ENCODE results near the gene METTL21C. TPM values are rescaled to one million over a fixed set of nuclear protein-coding genes. Genes with fewer than 3 reads are reported as not detected.

METTL21C gene
- total and polyA plus RNA-seq, 9 donors = 14.6 to 50.1 (median 22.2) TPM

- no peaks in the 10 kb centered on the region for H3K4me1 ChIP-seq (ENCODE audit: control insufficient read depth, insufficient read depth, low read length)
- no peak overlapping the region for H3K27ac ChIP-seq (ENCODE audit: low read length)
- H3K36me3 ChIP-seq (ENCODE audit: control insufficient read depth, insufficient read depth, low read length) = peaks cover 29% of the 10 kb centered on the region
- no CpG with 5 or more reads among the region's 3 CpGs for WGBS (ENCODE audit: insufficient coverage)
- H3K4me3 ChIP-seq (ENCODE audit: low read length) = no peak overlapping the region
- H3K27me3 ChIP-seq (ENCODE audit: control insufficient read depth, insufficient read depth, low read length) = no peaks in the 10 kb centered on the region
- DNase-seq = no peak
- H3K9me3 ChIP-seq (replicated peaks; ENCODE audit: control insufficient read depth, low read depth, low read length) = no peaks in the 10 kb centered on the region
Observed at GRCh38 chr13:102650444-102650843, 44.4 kb downstream of the METTL21C start.

GRCh38 chr13:102648046-102648445, 46.8 kb downstream of the METTL21C start:
- H3K36me3 ChIP-seq (ENCODE audit: control insufficient read depth, insufficient read depth, low read length) = peaks cover 25% of the 10 kb centered on the region
- no peak overlapping the region for H3K27ac ChIP-seq (ENCODE audit: low read length)
- no peak for DNase-seq
- no peaks in the 10 kb centered on the region for H3K4me1 ChIP-seq (ENCODE audit: control insufficient read depth, insufficient read depth, low read length)
- no peaks in the 10 kb centered on the region for H3K27me3 ChIP-seq (ENCODE audit: control insufficient read depth, insufficient read depth, low read length)
- WGBS (ENCODE audit: insufficient coverage) = 100% methylated on average over 1 of the region's 3 CpGs
- no peak overlapping the region for H3K4me3 ChIP-seq (ENCODE audit: low read length)
- H3K9me3 ChIP-seq (replicated peaks; ENCODE audit: control insufficient read depth, low read depth, low read length) = no peaks in the 10 kb centered on the region

- H3K27ac ChIP-seq (ENCODE audit: low read length) = no peak overlapping the region
- no peaks in the 10 kb centered on the region for H3K27me3 ChIP-seq (ENCODE audit: control insufficient read depth, insufficient read depth, low read length)
- DNase-seq = no peak
- H3K36me3 ChIP-seq (ENCODE audit: control insufficient read depth, insufficient read depth, low read length) = peaks cover 33% of the 10 kb centered on the region
- H3K9me3 ChIP-seq (replicated peaks; ENCODE audit: control insufficient read depth, low read depth, low read length) = no peaks in the 10 kb centered on the region
- H3K4me3 ChIP-seq (ENCODE audit: low read length) = no peak overlapping the region
- WGBS (ENCODE audit: insufficient coverage) = no CpG with 5 or more reads among the region's 1 CpG
- H3K4me1 ChIP-seq (ENCODE audit: control insufficient read depth, insufficient read depth, low read length) = no peaks in the 10 kb centered on the region
Observed at GRCh38 chr13:102645701-102646100, 49.1 kb downstream of the METTL21C start.

GRCh38 chr13:102643656-102644055, 51.2 kb downstream of the METTL21C start:
- no CpG with 5 or more reads among the region's 1 CpG for WGBS (ENCODE audit: insufficient coverage)
- H3K36me3 ChIP-seq (ENCODE audit: control insufficient read depth, insufficient read depth, low read length) = peaks cover 41% of the 10 kb centered on the region

GRCh38 chr13:102642475-102642874, 52.4 kb downstream of the METTL21C start:
- no peak overlapping the region for H3K27ac ChIP-seq (ENCODE audit: low read length)

More at GRCh38 chr13:102643656-102644055, 51.2 kb downstream of the METTL21C start:
- Histone ChIP-seq H3K9me3 (replicated peaks; ENCODE audit: control insufficient read depth, low read depth, low read length) (no peaks in the 10 kb centered on the region), H3K27me3 (ENCODE audit: control insufficient read depth, insufficient read depth, low read length) (no peaks in the 10 kb centered on the region), H3K27ac (ENCODE audit: low read length) (no peak overlapping the region), H3K4me3 (ENCODE audit: low read length) (no peak overlapping the region), H3K4me1 (ENCODE audit: control insufficient read depth, insufficient read depth, low read length) (no peaks in the 10 kb centered on the region)
- DNase-seq = no peak

GRCh38 chr13:102642029-102642428, 52.8 kb downstream of the METTL21C start:
- no peak for DNase-seq
- 85% methylated on average over 3 of the region's 4 CpGs for WGBS (ENCODE audit: insufficient coverage)
- peaks cover 38% of the 10 kb centered on the region for H3K36me3 ChIP-seq (ENCODE audit: control insufficient read depth, insufficient read depth, low read length)
- H3K4me3 ChIP-seq (ENCODE audit: low read length) = no peak overlapping the region
- H3K9me3 ChIP-seq (replicated peaks; ENCODE audit: control insufficient read depth, low read depth, low read length) = no peaks in the 10 kb centered on the region
- H3K27ac ChIP-seq (ENCODE audit: low read length) = no peak overlapping the region
- H3K27me3 ChIP-seq (ENCODE audit: control insufficient read depth, insufficient read depth, low read length) = no peaks in the 10 kb centered on the region
- H3K4me1 ChIP-seq (ENCODE audit: control insufficient read depth, insufficient read depth, low read length) = no peaks in the 10 kb centered on the region

More at GRCh38 chr13:102642475-102642874, 52.4 kb downstream of the METTL21C start:
- H3K4me3 ChIP-seq (ENCODE audit: low read length) = no peak overlapping the region
- no peaks in the 10 kb centered on the region for H3K27me3 ChIP-seq (ENCODE audit: control insufficient read depth, insufficient read depth, low read length)
- H3K4me1 ChIP-seq (ENCODE audit: control insufficient read depth, insufficient read depth, low read length) = no peaks in the 10 kb centered on the region
- peaks cover 41% of the 10 kb centered on the region for H3K36me3 ChIP-seq (ENCODE audit: control insufficient read depth, insufficient read depth, low read length)
- 78% methylated on average over 3 of the region's 6 CpGs for WGBS (ENCODE audit: insufficient coverage)
- no peak for DNase-seq
- H3K9me3 ChIP-seq (replicated peaks; ENCODE audit: control insufficient read depth, low read depth, low read length) = no peaks in the 10 kb centered on the region

- no CpG with 5 or more reads among the region's 3 CpGs for WGBS (ENCODE audit: insufficient coverage)
- peaks cover 46% of the 10 kb centered on the region for H3K36me3 ChIP-seq (ENCODE audit: control insufficient read depth, insufficient read depth, low read length)
Observed at GRCh38 chr13:102638741-102639140, 56.1 kb downstream of the METTL21C start.

More at GRCh38 chr13:102638741-102639140, 56.1 kb downstream of the METTL21C start:
- Histone ChIP-seq H3K9me3 (replicated peaks; ENCODE audit: control insufficient read depth, low read depth, low read length) (no peaks in the 10 kb centered on the region), H3K4me3 (ENCODE audit: low read length) (no peak overlapping the region), H3K4me1 (ENCODE audit: control insufficient read depth, insufficient read depth, low read length) (no peaks in the 10 kb centered on the region), H3K27ac (ENCODE audit: low read length) (no peak overlapping the region), H3K27me3 (ENCODE audit: control insufficient read depth, insufficient read depth, low read length) (no peaks in the 10 kb centered on the region)
- DNase-seq = no peak

Other genes with a start within 250 kb of the METTL21C start
- gene TPP2, start 98.1 kb downstream of the METTL21C start, total RNA-seq = 56.2 TPM
- gene TPP2, start 98.1 kb downstream of the METTL21C start, polyA plus RNA-seq (ENCODE audit: insufficient read depth in 1 of 8, insufficient read length in 8 of 8, low replicate concordance in 1 of 8) = 10 to 100 TPM; 28.6 to 71.5 (median 49.5) TPM
- 11.4 TPM for gene TEX30, start 78.7 kb upstream of the METTL21C start, total RNA-seq
- 10 to 100 TPM; 12.3 to 16.4 (median 14.3) TPM for gene TEX30, start 78.7 kb upstream of the METTL21C start, polyA plus RNA-seq (ENCODE audit: insufficient read depth in 1 of 8, insufficient read length in 8 of 8, low replicate concordance in 1 of 8)
- gene POGLUT2, start 103.9 kb upstream of the METTL21C start, total RNA-seq = 23.5 TPM
- gene POGLUT2, start 103.9 kb upstream of the METTL21C start, polyA plus RNA-seq (ENCODE audit: insufficient read depth in 1 of 8, insufficient read length in 8 of 8, low replicate concordance in 1 of 8) = 10 to 100 TPM; 21.0 to 39.6 (median 25.8) TPM
- 25.2 TPM for gene BIVM, start 104.1 kb upstream of the METTL21C start, total RNA-seq
- gene BIVM, start 104.1 kb upstream of the METTL21C start, polyA plus RNA-seq (ENCODE audit: insufficient read depth in 1 of 8, insufficient read length in 8 of 8, low replicate concordance in 1 of 8) = 10 to 100 TPM; 25.6 to 36.7 (median 29.7) TPM
- 47.4 TPM for gene ERCC5, start 151.0 kb upstream of the METTL21C start, total RNA-seq
- 10 to 100 TPM; 34.1 to 42.5 (median 39.1) TPM for gene ERCC5, start 151.0 kb upstream of the METTL21C start, polyA plus RNA-seq (ENCODE audit: insufficient read depth in 1 of 8, insufficient read length in 8 of 8, low replicate concordance in 1 of 8)

Data from muscle of leg (tissue), 11 donors.